ENCODE data around the gene CLMP.

CLMP gene

DNA sequence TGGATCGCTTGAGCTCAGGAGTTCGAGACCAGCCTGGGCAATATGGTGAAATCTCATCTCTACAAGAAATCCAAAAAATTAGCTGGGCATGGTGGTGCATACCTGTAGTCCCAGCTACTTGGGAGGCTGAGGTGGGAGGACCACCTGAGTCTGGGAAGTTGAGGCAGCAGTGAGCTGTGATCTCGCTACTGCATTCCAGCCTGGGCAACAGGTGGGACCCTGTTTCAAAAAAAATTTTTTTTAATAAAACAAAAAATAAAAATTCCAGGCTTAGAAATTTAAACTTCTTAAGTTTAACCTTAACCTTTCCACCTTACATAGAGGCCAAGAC lies 21.2 kb downstream of the CLMP start:
- Histone ChIP-seq H3K27me3 (ENCODE audit: insufficient read depth, low read length) (no peaks in the 10 kb centered on the region), H2AK5ac (ENCODE audit: low read length) (no peak overlapping the region), H3K9me3 (ENCODE audit: insufficient read depth, low read depth, low read length) (no peaks in the 10 kb centered on the region), H3K18ac (ENCODE audit: low read length) (no peak overlapping the region), H4K91ac (ENCODE audit: low read depth, low read length) (no peak overlapping the region), H3K14ac (ENCODE audit: low read length) (no peak overlapping the region), H2BK12ac (ENCODE audit: low read length) (no peak overlapping the region), H3K9ac (ENCODE audit: low read length) (no peak overlapping the region), H3K4ac (ENCODE audit: low read depth, low read length) (no peak overlapping the region), H3K27ac (ENCODE audit: low read depth, low read length) (peak overlapping the region; percentile 48), H2BK120ac (ENCODE audit: insufficient read depth, low read length, poor library complexity) (no peak overlapping the region), H3K4me1 (ENCODE audit: control insufficient read depth in 1 of 2, insufficient read depth in 2 of 2, low read length in 2 of 2) (peaks cover 4% of the 10 kb centered on the region in 2 experiments), H3K79me1 (ENCODE audit: low read length) (peaks cover 2% of the 10 kb centered on the region), H3K23ac (ENCODE audit: low read length) (no peak overlapping the region), H3K79me2 (ENCODE audit: control insufficient read depth, insufficient read depth, low read length, poor library complexity) (no peaks in the 10 kb centered on the region), H4K8ac (ENCODE audit: low read depth, low read length) (no peak overlapping the region), H3K4me3 (ENCODE audit: low read depth, low read length) (no peak overlapping the region), H4K12ac (ENCODE audit: low read depth, low read length) (no peak overlapping the region), H3K4me2 (ENCODE audit: low read length) (no peak overlapping the region), H3K36me3 (ENCODE audit: control insufficient read depth in 1 of 2, insufficient read depth in 2 of 2, low read length in 2 of 2) (peaks cover 0 to 3% of the 10 kb centered on the region in 2 experiments), H2AFZ (ENCODE audit: insufficient read depth, low read length, poor library complexity) (no peak overlapping the region), H2BK5ac (ENCODE audit: low read depth, low read length, poor library complexity) (no peak overlapping the region)
- WGBS (ENCODE audit: extremely low coverage, insufficient coverage, insufficient read length), result no CpG with 5 or more reads among the region's 3 CpGs
- DNase-seq, result no peak

DNA sequence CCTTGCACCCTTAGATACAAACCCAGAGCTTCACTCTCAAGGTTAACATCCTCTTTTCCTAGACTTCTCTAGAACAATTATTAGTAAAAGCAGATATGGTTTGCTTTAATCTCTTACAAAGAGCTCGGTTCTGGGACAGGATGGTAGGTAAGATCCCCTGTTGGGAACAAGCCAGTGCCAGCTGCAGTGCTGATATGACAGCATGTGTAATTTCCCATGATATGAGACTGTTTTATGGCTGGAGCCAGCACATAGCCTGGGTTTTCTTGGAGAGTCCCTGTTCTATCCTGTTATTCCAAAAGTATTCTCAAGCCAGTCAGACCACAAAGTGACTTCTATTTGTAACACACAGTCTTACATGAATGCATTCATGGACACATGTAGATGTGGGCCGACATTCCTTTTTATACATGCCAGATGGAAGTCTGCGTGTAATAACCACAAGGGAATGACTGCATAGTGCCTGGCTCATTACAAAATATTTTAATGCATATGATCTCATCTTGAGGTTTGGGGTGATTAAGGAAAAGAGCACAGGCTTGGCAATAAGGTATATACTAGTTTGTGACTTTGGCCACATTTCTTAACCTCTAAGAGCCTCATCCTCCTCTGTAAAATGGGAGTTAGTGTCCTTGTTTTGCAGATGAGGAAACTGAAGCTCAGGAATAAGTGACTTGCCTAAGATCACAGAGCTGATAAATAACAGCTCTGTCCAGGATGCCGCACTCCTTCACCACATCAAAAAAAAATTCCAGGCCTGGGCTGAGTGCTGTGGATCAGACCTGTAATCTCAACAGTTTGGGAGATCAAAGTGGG lies 21.8 kb downstream of the CLMP start:
- peaks cover 2% of the 10 kb centered on the region for H3K79me1 ChIP-seq (ENCODE audit: low read length)
- H3K9ac ChIP-seq (ENCODE audit: low read length), result no peak overlapping the region
- no peak overlapping the region for H3K18ac ChIP-seq (ENCODE audit: low read length)
- no peak overlapping the region for H2AK5ac ChIP-seq (ENCODE audit: low read length)
- H3K36me3 ChIP-seq (ENCODE audit: control insufficient read depth in 1 of 2, insufficient read depth in 2 of 2, low read length in 2 of 2), result peaks cover 0 to 3% of the 10 kb centered on the region in 2 experiments
- no peak overlapping the region for H3K4me3 ChIP-seq (ENCODE audit: low read depth, low read length)
- H2BK12ac ChIP-seq (ENCODE audit: low read length), result no peak overlapping the region
- no peak overlapping the region for H2BK120ac ChIP-seq (ENCODE audit: insufficient read depth, low read length, poor library complexity)
- no peak overlapping the region for H3K4ac ChIP-seq (ENCODE audit: low read depth, low read length)
- H3K27ac ChIP-seq (ENCODE audit: low read depth, low read length), result no peak overlapping the region
- no peaks in the 10 kb centered on the region for H3K9me3 ChIP-seq (ENCODE audit: insufficient read depth, low read depth, low read length)
- no peak overlapping the region for H4K12ac ChIP-seq (ENCODE audit: low read depth, low read length)
- no CpG with 5 or more reads among the region's 4 CpGs for WGBS (ENCODE audit: extremely low coverage, insufficient coverage, insufficient read length)
- no peak overlapping the region for H3K4me2 ChIP-seq (ENCODE audit: low read length)
- H2AFZ ChIP-seq (ENCODE audit: insufficient read depth, low read length, poor library complexity), result no peak overlapping the region
- no peaks in the 10 kb centered on the region for H3K79me2 ChIP-seq (ENCODE audit: control insufficient read depth, insufficient read depth, low read length, poor library complexity)
- no peak overlapping the region for H3K23ac ChIP-seq (ENCODE audit: low read length)
- H2BK5ac ChIP-seq (ENCODE audit: low read depth, low read length, poor library complexity), result no peak overlapping the region
- H3K4me1 ChIP-seq (ENCODE audit: control insufficient read depth in 1 of 2, insufficient read depth in 2 of 2, low read length in 2 of 2), result peaks cover 4% of the 10 kb centered on the region in 2 experiments
- no peak overlapping the region for H3K14ac ChIP-seq (ENCODE audit: low read length)
- no peak overlapping the region for H4K91ac ChIP-seq (ENCODE audit: low read depth, low read length)
- H4K8ac ChIP-seq (ENCODE audit: low read depth, low read length), result no peak overlapping the region
- DNase-seq, result peak; percentile 82 to 91
- H3K27me3 ChIP-seq (ENCODE audit: insufficient read depth, low read length), result no peaks in the 10 kb centered on the region

- Histone ChIP-seq H2BK12ac (ENCODE audit: low read length) (peak overlapping the region; percentile 50), H3K4me1 (ENCODE audit: control insufficient read depth in 1 of 2, insufficient read depth in 2 of 2, low read length in 2 of 2) (peaks cover 11 to 12% of the 10 kb centered on the region in 2 experiments), H3K27ac (ENCODE audit: low read depth, low read length) (no peak overlapping the region), H3K18ac (ENCODE audit: low read length) (no peak overlapping the region), H3K79me1 (ENCODE audit: low read length) (peaks cover 4% of the 10 kb centered on the region), H3K4me3 (ENCODE audit: low read depth, low read length) (no peak overlapping the region), H3K4me2 (ENCODE audit: low read length) (no peak overlapping the region), H3K23ac (ENCODE audit: low read length) (no peak overlapping the region), H3K14ac (ENCODE audit: low read length) (no peak overlapping the region), H3K9ac (ENCODE audit: low read length) (no peak overlapping the region), H3K79me2 (ENCODE audit: control insufficient read depth, insufficient read depth, low read length, poor library complexity) (peaks cover 2% of the 10 kb centered on the region), H3K36me3 (ENCODE audit: control insufficient read depth in 1 of 2, insufficient read depth in 2 of 2, low read length in 2 of 2) (peaks cover 0 to 3% of the 10 kb centered on the region in 2 experiments), H3K9me3 (ENCODE audit: insufficient read depth, low read depth, low read length) (no peaks in the 10 kb centered on the region), H3K4ac (ENCODE audit: low read depth, low read length) (no peak overlapping the region), H4K12ac (ENCODE audit: low read depth, low read length) (no peak overlapping the region), H2AK5ac (ENCODE audit: low read length) (peak overlapping the region; percentile 19), H3K27me3 (ENCODE audit: insufficient read depth, low read length) (no peaks in the 10 kb centered on the region), H4K8ac (ENCODE audit: low read depth, low read length) (no peak overlapping the region), H4K91ac (ENCODE audit: low read depth, low read length) (peak overlapping the region; percentile 17), H2AFZ (ENCODE audit: insufficient read depth, low read length, poor library complexity) (no peak overlapping the region), H2BK5ac (ENCODE audit: low read depth, low read length, poor library complexity) (no peak overlapping the region), H2BK120ac (ENCODE audit: insufficient read depth, low read length, poor library complexity) (no peak overlapping the region)
- WGBS (ENCODE audit: extremely low coverage, insufficient coverage, insufficient read length), result no CpG with 5 or more reads among the region's 3 CpGs
- no peak for DNase-seq
Measured at GRCh38 chr11:123170929-123171328, 24.1 kb downstream of the CLMP start.

DNA sequence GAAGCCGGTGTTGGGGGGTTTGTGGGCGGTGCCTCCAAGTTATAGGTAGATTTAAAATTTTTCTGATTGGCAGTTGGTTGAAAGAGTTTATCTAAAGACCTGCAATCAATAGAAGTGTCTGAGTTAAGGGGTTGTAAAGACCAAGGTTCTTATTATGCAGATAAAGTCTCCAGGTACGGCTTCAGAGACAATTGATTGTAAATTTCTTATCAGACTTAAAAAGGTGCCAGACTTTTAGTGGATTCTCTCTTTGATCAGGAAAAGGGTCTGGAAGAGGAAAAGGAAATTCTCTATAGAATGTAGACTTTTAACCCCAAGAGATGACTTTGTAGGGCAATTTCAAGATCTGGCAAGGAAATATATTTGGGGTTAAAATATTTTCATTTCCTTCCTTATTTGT lies 25.2 kb downstream of the CLMP start:
- Histone ChIP-seq H3K4me3 (ENCODE audit: low read depth, low read length) (no peak overlapping the region), H4K91ac (ENCODE audit: low read depth, low read length) (no peak overlapping the region), H2BK5ac (ENCODE audit: low read depth, low read length, poor library complexity) (no peak overlapping the region), H3K9ac (ENCODE audit: low read length) (no peak overlapping the region), H3K4me1 (ENCODE audit: control insufficient read depth in 1 of 2, insufficient read depth in 2 of 2, low read length in 2 of 2) (peaks cover 9% of the 10 kb centered on the region in 2 experiments), H3K79me1 (ENCODE audit: low read length) (peaks cover 4% of the 10 kb centered on the region), H4K12ac (ENCODE audit: low read depth, low read length) (no peak overlapping the region), H3K9me3 (ENCODE audit: insufficient read depth, low read depth, low read length) (no peaks in the 10 kb centered on the region), H2BK12ac (ENCODE audit: low read length) (no peak overlapping the region), H3K4ac (ENCODE audit: low read depth, low read length) (no peak overlapping the region), H3K14ac (ENCODE audit: low read length) (no peak overlapping the region), H3K36me3 (ENCODE audit: control insufficient read depth in 1 of 2, insufficient read depth in 2 of 2, low read length in 2 of 2) (peaks cover 1 to 3% of the 10 kb centered on the region in 2 experiments), H3K4me2 (ENCODE audit: low read length) (no peak overlapping the region), H3K27me3 (ENCODE audit: insufficient read depth, low read length) (no peaks in the 10 kb centered on the region), H2AK5ac (ENCODE audit: low read length) (no peak overlapping the region), H3K18ac (ENCODE audit: low read length) (no peak overlapping the region), H3K27ac (ENCODE audit: low read depth, low read length) (no peak overlapping the region), H4K8ac (ENCODE audit: low read depth, low read length) (no peak overlapping the region), H2BK120ac (ENCODE audit: insufficient read depth, low read length, poor library complexity) (no peak overlapping the region), H3K23ac (ENCODE audit: low read length) (no peak overlapping the region), H3K79me2 (ENCODE audit: control insufficient read depth, insufficient read depth, low read length, poor library complexity) (peaks cover 2% of the 10 kb centered on the region), H2AFZ (ENCODE audit: insufficient read depth, low read length, poor library complexity) (no peak overlapping the region)
- WGBS (ENCODE audit: extremely low coverage, insufficient coverage, insufficient read length), result no CpG with 5 or more reads among the region's 3 CpGs
- DNase-seq, result no peak
